IPS-NIHi7 (cell line): ENCODE results near the gene ASCC2.

Experiments
- DNase-seq: peaks from one replicate; pipeline ENCODE4 v3.0.0; 2012; ENCODE audit warnings: mixed read lengths; ENCODE audit errors: extremely low spot score

ASCC2 gene

GRCh38 chr22:29787371-29787980 lies 50.6 kb downstream of the ASCC2 start:
- DNase-seq: no peak

- no peak for DNase-seq
Measured at GRCh38 chr22:29786031-29786430, 52.0 kb downstream of the ASCC2 start.

GRCh38 chr22:29784451-29785361 lies 53.4 kb downstream of the ASCC2 start:
- DNase-seq: no peak

- DNase-seq: no peak
Measured at GRCh38 chr22:29782061-29782845, 55.8 kb downstream of the ASCC2 start.

- peak; percentile 45 for DNase-seq
Measured at GRCh38 chr22:29780748-29781676, 57.1 kb downstream of the ASCC2 start.

GRCh38 chr22:29780220-29780619 lies 57.9 kb downstream of the ASCC2 start:
- DNase-seq: no peak

GRCh38 chr22:29773233-29773632 lies 64.8 kb downstream of the ASCC2 start:
- peak; percentile 53 for DNase-seq

GRCh38 chr22:29772170-29772641 lies 65.9 kb downstream of the ASCC2 start:
- peak; percentile 46 for DNase-seq

- DNase-seq: no peak
Measured at GRCh38 chr22:29769723-29770321, 68.3 kb downstream of the ASCC2 start.

GRCh38 chr22:29768052-29768693 lies 69.9 kb downstream of the ASCC2 start:
- no peak for DNase-seq

- DNase-seq: peak; percentile 95
Measured at GRCh38 chr22:29767171-29768051, 70.7 kb downstream of the ASCC2 start, which contains the start of gene UQCR10. TSS of gene UQCR10 (plus strand) at chr22:29767369. CDS start at chr22:29767399, 30 bp downstream.

GRCh38 chr22:29766632-29767170 lies 71.4 kb downstream of the ASCC2 start, which contains the start of gene ZMAT5:
TSS of gene ZMAT5 (minus strand) at chr22:29767007. CDS start at chr22:29748544, 18,463 bp downstream.
- DNase-seq: peak; percentile 100

- no peak for DNase-seq
Measured at GRCh38 chr22:29765905-29766631, 72.0 kb downstream of the ASCC2 start.

GRCh38 chr22:29762263-29762662 lies 75.8 kb downstream of the ASCC2 start:
- DNase-seq: no peak

GRCh38 chr22:29758959-29759358 lies 79.1 kb downstream of the ASCC2 start:
- no peak for DNase-seq

GRCh38 chr22:29758068-29758622 lies 79.9 kb downstream of the ASCC2 start:
- DNase-seq: no peak

GRCh38 chr22:29757096-29757495 lies 81.0 kb downstream of the ASCC2 start:
- no peak for DNase-seq

GRCh38 chr22:29756341-29756740 lies 81.7 kb downstream of the ASCC2 start:
- no peak for DNase-seq
